Measurements from ENCODE around the gene NELFA.

DNA sequence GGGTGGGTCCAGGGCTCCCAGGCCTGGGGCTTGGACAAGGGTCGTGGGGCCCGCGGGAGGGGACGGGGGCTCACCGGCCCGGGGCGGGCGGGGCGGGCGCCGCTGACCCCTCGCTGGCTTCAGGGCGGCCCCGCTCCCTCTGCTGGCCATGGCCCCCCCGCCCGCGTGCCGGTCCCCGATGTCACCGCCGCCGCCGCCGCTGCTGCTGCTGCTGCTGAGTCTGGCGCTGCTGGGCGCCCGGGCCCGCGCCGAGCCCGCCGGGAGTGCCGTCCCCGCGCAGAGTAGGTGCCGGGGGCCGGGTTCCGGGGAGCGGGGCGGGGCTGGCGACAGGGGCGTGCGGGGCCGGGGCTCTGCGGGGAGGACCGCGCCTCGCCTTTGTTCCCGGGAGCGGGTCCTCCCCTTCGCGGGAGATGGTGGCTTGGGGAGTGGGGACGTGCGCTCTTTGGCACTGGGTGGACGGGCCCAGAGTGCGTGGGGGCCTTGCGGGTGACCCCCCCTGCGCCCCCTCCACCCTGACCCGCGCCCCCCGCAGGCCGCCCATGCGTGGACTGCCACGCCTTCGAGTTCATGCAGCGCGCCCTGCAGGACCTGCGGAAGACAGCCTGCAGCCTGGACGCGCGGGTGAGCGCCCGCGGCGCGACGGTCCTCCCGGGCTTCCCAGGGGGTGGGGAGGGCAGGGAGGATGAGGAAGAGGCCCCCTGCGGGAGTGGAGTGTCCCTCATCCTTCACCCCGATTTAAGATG is 33.6 kb upstream of the NELFA start:
- TF ChIP-seq, protein P1, sequence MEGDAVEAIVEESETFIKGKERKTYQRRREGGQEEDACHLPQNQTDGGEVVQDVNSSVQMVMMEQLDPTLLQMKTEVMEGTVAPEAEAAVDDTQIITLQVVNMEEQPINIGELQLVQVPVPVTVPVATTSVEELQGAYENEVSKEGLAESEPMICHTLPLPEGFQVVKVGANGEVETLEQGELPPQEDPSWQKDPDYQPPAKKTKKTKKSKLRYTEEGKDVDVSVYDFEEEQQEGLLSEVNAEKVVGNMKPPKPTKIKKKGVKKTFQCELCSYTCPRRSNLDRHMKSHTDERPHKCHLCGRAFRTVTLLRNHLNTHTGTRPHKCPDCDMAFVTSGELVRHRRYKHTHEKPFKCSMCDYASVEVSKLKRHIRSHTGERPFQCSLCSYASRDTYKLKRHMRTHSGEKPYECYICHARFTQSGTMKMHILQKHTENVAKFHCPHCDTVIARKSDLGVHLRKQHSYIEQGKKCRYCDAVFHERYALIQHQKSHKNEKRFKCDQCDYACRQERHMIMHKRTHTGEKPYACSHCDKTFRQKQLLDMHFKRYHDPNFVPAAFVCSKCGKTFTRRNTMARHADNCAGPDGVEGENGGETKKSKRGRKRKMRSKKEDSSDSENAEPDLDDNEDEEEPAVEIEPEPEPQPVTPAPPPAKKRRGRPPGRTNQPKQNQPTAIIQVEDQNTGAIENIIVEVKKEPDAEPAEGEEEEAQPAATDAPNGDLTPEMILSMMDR (IDR thresholded peaks at IDR 0.05) = no peak
- no peak for TF ChIP-seq POLR2A (IDR thresholded peaks at IDR 0.05)

All from Peyer's patch (tissue), 4 donors.